CD4-positive, alpha-beta T cell treated with Interleukin-12 subunit alpha and Interleukin-12 subunit beta, for 1 hour (primary cell): Measurements from ENCODE around the gene MYZAP.

Source experiments
- DNase-seq: peaks from one replicate; pipeline ENCODE4 v3.0.0-alpha.2; 2020

MYZAP gene, protein sequence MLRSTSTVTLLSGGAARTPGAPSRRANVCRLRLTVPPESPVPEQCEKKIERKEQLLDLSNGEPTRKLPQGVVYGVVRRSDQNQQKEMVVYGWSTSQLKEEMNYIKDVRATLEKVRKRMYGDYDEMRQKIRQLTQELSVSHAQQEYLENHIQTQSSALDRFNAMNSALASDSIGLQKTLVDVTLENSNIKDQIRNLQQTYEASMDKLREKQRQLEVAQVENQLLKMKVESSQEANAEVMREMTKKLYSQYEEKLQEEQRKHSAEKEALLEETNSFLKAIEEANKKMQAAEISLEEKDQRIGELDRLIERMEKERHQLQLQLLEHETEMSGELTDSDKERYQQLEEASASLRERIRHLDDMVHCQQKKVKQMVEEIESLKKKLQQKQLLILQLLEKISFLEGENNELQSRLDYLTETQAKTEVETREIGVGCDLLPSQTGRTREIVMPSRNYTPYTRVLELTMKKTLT

DNA sequence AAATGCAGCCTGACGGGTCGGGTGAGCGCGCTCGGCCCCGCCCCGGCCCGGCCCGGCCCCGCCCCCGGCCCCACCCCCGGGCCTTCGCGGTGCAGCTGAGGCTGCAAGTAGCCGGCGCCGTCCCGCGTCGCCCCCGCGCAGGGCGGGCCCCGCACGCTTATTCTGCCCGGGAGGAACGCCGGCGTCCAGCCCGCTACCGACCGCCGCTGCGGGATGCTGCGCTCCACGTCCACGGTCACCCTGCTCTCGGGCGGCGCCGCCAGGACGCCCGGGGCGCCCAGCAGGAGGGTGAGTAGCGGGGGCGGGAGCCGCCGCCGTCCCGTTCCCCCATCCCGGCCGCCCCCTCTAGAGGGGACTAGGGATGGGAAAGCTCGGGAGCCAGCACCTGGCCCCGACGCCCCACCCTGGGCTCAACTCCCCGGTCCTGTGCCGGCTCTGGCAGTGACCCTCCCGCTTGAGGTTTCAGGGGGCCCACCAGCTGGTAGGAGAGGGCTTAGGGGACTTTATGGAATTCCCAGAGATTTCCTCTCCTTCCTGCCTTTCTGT lies at the start of gene MYZAP:
TSS of gene MYZAP (plus strand) at position 83 of the 546 bp plus-strand sequence. CDS start at position 214, 131 bp downstream.
- peak; percentile 36 for DNase-seq

DNA sequence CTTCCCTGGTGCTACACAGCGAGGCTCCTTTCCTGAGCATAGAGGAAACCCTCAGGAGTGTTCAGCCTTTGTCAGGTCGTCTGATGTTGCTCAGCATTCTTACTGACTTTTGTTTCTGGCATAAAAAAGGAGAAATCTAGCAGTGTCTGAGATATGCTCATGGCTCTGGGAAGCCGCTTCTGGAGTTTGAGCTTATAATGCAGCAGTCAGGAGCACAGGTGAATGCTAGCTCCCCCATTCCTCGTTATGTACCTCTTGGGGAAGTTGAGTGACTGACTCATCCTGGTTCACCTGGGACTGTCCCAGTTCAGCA lies 49.2 kb upstream of the MYZAP start:
- DNase-seq = no peak

DNA sequence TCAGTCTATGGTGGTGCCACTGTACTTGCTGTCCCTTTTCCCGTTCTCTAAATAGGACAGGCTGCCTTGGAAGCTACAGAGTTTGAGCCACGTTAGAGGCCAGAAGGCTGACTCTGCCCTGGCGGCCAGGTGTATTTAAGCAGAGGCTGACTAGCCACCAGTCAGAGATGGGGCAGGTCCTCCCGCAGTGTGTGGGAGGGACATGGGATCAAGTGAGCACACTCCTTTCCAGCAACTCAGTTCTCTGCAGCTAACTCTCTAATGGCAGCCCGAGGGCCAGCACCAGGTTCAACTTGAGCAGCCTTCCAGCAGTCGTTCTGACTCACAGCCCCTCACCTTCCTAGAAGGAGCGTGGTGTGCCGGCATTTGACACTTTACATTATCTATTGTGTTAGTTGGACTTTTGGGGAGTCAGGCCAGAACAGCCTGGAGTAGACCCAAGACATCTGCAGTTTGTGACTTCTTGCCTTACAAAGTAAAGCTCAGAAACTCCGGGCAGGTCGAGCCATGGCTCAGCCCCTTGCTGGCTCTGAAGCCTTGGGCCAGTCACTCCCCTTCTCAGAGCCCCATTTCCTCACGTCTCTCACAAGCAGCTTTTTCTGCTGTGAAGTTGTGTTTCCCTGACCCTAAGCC lies 46.7 kb upstream of the MYZAP start:
- DNase-seq = no peak

DNA sequence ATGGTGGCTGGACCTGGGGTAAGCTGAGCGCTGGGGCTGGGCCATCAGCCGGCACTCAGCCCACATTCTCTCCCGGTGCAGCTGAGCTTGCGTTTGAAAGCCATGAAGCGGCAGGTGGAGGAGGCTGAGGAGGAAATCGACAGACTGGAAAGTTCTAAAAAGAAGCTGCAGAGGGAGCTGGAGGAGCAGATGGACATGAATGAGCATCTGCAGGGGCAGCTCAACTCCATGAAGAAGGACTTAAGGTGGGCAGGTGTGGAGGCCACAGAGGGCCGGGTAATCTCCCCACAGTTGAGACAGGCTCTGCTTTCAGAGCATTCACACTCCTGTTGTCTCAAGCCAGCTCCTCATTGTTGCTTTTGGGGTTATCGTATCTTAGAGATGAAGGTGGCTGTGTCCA lies 45.7 kb upstream of the MYZAP start:
- no peak for DNase-seq

DNA sequence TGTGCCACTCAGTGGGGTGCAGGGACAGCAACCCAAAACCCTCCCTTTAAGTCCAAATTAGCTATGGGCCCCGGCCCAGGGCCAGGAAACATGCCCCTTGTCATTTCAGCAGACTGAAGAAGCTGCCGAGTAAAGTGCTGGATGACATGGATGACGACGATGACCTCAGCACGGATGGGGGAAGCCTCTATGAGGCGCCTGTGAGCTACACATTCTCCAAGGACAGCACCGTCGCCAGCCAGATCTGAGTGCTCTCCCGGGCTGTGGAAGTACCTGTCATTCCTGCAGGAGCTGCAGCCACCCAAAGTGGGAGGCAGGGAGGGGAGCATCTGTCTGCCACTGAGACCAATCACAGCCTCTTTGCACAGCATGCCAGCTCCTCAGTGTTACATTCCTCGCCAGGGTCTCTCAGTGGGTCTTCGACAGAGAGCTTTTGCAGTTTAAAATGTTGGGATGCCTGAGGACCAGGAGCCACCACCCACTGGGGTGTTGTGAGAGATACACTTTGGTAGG lies 44.4 kb upstream of the MYZAP start:
- DNase-seq = no peak

DNA sequence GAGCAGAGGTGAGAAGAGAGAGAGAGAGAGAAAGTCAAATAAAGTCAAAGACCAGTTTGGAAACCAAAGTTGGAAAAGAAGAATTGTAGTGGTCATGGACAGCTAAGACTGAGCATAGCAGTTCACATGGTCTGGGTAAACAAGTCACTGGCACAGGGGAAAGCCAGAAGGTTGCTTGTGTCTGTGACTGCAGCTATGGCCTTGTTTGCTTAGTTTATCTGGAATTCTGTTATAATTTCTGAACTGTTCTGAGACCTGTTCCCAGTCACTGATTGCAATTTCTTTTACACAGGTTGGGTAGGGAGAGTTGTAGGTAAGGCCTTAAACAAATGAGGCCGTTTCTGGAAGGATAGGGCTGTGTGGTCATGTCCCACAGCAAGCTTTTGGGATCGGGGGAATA lies 43.4 kb upstream of the MYZAP start:
- DNase-seq = no peak

DNA sequence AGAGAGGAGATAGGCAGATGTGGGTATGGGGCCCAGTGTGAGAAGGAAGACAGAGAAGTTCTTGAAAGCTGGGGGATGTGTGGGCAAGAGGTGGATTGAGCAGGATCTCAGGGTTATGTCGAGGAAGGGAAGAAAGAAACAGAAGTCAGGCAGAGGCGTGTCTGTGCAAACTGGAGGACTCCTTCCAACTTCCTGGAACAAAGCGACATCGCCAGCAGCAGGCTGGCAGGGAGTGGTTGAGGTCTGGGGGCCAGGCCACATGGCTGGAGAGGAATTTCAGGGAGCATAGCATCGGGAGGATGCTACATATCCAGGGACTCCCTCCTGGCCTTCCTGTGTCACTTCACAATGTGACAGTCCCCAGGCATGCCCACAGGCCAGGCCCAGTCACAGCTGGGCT lies 42.9 kb upstream of the MYZAP start:
- DNase-seq = no peak

DNA sequence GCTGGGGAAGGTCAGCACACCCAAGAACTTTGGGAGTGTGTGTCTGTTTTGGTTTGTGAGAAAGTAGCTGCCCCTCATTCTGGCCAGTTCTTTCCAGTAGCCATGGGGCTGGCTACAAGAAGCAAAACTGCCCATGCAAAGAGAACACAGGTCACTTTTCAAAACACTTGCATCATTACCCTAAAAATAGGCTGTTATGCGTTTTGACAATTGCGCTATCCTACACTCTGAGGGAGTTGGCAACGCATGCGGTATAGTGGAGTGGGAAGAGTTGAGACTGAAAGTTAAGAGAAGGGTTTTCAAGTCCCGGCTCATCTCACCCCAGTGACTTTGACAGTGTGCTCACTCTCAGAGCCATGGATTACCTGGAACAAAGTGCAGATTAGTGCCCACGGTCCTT lies 41.8 kb upstream of the MYZAP start:
- DNase-seq = no peak

DNA sequence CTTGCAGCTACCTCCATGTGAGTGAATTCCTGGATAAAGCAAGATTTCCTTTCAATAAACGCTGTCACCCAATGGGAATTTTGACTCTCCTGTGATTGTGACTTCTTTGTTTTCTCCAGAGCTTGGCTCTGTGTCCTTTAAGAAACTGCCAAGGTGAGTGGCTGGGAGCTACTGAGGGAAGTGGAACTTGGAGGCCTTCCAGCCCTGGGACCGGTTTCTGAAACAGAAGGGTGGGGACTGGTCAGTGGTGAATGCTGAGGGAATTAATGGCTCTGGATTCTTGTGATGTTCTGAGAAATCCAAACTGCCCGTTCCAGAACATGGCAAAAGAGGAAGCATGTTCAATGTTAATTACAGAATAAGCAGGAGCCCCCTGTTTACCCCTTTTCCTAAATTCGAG lies 41.1 kb upstream of the MYZAP start:
- DNase-seq = no peak

DNA sequence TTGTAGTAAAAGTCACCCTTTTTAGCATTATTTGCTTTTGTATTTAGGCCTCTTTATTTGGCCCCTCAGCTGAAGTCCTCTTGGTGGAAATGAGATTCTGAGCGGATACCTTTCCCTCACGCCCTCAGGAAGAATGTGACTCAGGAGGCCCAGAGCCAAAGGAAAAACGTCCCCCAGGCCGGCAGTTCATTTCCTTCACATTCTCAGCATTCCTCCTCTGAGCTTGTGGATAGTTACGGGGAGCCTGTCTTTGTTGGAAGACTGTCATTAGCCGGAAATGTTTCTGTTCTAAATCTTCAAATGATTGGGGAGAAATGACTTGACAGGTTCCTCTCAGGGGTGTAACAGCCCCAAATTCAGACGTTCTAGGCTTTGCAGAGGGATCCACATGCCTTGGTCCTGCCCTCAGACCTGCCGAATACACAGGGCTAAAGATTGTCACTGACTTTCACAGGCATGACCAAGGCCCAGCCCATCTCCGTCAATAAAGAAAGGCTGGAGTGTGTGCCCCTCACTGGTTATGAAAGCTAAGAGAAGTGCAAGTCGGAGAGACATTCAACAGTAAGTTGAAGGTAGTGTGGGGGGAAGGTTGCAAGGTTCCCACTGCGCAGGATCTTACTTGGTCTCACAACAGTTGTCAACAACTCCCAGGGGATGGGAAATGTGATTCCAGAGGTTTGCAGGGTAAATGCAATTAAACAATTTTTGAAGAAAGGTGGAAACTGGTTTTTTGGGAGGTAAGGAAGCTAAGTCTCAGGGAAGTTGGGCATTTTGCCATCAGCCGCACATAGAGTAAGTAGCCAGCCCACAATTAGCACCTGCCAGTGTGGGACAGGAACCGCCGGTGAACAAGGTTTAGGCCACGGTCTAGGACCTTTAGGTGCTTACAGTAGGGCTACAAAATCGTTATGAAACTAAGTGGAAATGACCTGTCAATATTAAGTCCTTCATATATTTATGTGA lies 39.7 kb upstream of the MYZAP start:
- no peak for DNase-seq

DNA sequence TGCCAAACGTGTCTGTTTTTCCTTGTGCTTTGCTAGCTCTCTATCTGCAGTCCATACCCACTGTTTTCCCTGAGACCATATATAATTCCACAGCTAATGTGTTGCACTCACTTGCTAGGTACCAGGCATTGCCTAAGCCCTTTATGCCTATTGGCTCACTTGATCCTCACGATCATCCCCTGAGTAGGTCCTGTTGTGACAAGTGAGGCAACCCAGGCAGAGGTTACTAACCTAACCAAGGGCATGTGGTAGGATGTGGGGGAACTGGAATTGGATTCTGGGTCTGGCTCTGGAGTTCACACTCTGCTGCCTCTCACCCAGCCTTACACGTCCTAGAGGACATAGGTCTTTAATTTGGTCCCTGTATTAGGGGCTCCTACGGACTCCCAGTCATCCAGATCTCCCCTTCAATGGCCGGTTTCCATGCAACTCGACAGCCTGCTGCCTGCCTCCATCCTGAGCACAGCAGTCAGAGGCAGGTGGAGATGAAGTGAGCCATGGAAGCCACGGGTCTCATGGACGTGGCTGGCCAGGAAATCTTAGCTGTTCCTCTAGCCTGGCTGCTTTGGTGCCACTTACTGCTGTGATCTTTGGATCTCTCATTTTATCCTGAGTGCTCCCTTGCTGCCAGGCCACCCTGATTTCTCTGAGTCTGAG lies 38.9 kb upstream of the MYZAP start:
- no peak for DNase-seq

DNA sequence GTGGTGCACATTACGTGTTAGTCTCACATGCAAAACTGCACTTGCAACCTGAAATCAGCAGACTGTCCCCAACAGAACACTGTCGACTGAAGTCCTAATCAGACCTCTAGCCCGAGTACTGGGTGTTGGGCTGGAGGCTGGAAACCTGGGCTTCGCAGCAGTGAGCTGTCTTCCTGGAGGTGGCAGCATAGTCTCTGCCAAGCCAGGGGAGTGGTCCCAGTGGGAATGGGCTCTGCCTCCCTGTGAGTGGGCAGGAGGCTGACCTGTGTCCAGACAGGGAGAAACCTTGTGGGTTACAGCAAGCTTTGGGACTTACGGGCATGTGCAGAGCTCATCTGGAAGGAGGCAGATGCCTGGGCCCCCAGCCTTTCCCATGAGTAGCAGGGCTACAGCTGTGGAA lies 38.2 kb upstream of the MYZAP start:
- no peak for DNase-seq

DNA sequence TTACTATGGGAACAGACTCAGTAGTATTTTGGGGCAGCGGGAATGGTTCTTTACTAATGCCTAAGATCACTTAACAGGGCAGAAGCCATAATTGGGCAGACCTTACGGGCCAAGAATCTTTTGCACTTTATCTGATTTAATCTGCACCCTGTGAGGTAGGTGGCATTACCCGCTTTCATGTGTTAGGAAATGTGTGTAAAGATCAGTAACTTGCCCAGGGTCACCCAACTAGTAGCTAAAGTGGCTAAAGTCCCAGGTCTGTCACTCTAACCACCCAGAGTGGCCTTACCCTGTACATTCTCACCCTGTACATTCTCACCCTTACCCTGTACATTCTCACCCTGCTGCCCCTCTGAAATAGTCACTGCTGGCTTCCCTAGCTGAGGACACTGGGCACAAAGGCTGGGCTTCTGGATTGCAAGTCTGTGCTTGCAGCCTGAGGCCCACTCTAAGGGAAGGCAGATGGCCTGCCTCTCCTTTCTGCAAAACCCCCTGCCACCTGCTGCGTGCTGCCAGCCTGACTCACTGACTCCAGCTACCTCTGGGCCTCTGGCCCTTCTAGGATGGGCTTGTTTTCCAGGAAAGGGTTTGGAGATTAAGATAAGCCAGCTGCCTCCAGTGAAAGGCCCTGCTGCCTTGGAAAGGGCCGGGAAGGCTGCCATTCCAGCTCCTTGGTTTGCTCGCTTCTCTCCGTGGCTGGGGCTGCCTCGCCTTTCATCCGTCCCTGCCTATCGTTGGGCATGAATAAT lies 37.5 kb upstream of the MYZAP start:
- no peak for DNase-seq

DNA sequence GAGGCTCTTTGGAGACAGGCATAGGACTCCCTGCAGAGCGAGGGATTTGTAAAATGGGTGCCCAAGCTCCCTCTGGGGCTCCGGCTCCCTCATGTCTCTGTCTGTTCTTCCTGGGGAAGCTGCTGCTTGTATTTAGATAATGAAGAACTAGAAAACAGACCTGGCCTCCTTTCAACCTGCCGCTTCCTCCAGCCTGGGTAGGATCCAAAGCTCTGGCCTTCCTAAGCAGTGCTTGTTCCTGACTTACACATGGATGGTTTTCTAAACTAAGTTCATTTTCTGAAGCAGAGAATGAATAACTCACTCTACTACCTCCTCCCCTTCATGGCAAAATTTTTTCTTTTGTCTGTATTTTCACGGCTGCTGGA lies 36.9 kb upstream of the MYZAP start:
- DNase-seq = no peak

DNA sequence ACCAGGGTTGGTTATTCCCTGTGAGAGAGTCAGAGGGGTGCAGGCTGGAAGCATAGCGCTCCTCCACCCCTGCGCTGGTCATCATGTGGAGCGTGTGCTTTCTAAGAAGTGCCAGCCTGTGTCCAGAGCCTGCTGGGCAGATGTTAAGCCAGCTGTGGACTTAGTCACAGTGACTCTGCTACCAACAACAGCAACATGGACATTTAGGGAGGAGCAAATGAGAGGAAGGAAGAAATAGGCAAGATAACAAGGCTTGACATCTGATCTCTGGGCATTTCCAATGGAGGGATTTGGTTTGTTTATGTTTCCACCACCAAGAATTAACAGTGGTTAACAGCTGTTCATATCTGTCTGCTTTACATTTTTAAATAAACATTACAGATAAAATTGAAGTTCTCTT lies 36.4 kb upstream of the MYZAP start:
- no peak for DNase-seq

DNA sequence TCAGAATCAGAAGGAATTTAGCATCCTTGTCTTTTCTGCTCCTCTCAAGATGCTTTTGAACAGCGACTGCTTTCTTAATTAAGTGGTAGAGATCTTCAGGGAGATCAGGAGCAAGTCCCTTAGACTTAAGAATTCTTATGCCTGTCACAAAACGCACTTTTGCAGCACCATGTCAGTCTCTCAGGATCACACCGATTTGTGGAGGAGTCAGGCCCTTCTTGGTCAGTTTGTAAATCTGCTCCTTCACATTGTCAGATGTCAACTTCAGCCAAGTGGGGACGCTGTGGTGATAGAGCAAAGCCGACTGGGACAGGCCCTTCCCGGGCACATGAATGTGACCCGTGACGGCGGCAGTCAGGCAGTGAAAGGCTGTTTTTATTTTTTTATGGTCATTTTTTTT lies 35.7 kb upstream of the MYZAP start:
- DNase-seq = no peak

DNA sequence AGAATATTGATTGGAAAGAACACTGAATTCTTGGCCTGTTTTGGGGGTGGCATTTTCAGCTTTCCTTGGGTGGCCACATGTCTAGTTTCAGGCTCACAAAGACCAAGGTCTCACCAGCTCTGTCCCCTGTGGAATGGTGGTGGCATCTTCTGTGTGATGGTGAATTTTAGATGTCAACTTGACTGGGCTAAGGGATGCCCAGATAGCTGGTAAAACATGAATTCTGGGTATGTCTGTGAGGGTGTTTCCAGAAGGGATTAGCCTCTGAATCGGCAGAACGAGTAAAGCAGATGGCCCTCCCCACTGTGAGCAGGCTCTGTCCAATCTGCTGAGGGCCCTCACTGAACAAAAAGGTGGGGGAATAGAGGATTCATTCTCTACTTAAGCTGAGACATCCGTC lies 34.4 kb upstream of the MYZAP start:
- DNase-seq = no peak

DNA sequence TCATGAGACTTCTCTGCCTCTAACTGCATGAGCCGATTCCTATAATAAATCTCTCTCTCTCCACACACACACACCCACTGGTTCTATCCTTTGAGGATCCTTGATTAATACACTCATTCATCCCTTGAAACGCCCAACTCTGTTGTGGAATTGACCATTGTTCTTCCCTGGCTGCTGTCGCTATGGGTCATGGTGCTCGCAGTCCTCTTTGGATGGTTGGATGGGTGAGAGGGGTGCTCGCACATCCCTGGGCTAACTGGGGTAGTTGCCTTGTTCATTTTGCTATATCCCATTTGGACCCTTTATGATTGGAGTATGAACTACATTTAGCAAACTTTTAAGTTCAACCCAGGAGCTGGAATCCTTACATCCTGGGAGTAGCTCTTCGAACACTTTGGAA lies 33.9 kb upstream of the MYZAP start:
- DNase-seq = no peak

DNA sequence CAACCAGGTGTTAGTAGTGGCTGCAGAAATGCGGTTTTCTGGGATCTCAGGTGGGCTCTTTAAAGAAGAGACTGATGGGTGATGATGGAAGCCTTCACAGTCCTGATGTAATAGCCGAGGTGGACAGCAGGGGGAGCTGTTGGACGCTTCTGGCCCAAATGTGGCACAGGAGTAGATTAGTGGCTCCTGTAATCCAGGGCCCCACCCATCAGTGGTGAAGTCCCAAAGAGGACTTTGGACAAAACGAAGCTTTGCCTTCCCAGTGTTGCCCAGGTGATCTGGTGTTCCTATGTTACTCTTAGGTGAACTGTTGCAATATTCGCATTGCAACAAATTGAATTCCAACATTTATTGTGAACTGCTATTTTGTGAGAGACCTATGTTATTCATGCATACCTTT lies 31.8 kb upstream of the MYZAP start:
- DNase-seq = peak; percentile 61

DNA sequence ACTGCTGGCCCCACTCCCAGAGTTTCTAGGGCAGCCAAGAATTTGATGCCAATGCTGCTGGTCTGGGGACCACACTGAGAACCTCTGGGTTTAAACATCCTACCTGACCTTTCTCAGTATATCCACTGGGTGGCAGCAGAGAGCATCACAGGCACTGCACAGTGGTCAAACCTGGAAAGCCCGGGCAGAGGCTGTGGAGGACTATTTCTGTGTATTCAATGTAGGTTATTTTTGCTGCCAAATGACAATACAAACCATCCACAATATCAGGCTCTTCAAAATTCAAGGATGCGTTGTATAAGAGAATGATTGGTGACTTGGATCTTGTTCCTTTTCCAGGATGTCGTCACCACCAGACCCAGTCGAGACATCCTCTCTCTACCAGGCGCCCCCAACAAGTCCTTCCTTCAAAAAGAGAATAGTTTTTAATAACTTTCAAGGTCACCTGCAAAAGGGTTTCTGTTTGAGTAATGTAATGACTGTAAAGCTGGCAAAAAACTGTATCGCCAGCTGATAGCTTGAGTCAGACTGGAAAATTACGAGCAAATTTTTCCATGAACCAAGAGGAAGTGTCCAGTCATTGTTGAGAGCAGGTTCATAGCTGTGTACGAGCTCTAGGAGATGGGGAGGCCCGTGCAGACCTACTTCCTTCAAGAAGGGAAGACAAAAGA lies 30.5 kb upstream of the MYZAP start:
- peak; percentile 72 for DNase-seq

DNA sequence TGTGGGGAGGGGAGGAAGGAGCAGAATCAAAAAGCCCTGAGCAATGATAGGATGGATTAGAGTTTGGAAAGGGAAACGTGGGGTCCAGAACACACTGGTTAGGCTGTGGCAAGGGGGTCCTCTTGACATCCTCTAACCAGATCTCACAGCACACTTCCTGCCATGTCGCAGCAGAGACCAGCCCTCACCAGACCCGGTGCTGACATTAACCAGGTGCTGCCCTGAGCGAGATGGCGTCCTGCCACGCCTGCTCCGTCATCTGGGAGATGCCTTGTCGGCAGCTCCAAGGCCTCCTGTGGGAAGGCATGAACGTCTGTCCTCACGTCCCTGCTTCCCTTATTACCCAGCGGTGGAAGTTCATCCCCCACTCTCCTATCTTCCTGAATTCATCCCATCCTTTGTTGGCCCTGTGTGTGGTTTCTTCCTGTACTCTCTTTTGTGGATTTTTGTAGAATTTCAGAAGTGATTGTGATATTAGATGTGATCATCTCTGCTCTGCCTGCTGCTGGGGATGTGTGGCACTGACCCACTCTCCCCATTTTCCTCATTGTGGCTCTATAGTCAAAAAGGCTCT lies 29.4 kb upstream of the MYZAP start:
- no peak for DNase-seq
